ENCODE measurements around the gene RFLNA.

Gene RFLNA

DNA sequence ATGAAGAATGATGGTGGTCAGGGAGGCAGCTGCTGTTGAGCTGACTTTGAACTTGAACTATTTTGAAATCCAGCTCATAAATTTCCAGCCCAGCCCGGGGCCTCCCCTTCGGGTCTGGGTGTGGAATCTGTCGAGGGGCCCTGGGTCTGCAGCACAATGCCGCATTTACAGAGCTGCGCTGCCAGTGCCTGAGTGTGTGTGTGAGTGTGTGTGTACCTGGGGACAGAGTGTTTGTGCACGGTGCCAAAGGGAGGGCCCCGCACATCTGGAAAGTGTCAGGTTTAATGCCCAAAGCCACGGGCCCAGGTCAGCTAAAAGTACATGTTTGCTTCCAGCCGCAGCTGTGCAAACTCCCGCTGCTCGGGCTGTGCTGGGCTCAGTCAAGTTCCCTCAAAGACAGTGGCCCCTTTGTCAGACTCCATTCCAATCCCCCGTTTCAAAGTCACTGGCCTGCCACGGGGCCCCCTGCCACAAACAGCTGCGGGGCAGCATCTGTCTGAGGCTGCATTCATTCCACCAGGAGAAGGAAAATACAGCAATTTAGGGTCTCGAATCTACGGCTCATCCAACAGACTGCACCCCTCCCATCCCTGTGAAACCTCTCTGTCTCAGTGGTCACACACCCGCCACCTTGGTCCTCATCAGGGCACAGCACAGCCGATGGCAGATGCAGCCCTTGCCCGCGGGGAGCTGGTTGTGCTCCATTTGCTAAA lies 16.3 kb upstream of the RFLNA start:
- Mint-ChIP-seq H3K4me1 (peaks cover 38% of the 10 kb centered on the region), H3K36me3 (ENCODE audit: low read depth) (no peaks in the 10 kb centered on the region), H3K4me3 (peak overlapping the region; percentile 7 to 26 (median 18)), H3K27ac (peak overlapping the region; percentile 38 to 67 (median 66)), H3K9me3 (no peaks in the 10 kb centered on the region), H3K27me3 (ENCODE audit: low read depth) (peaks cover 5% of the 10 kb centered on the region)
- TF ChIP-seq, protein P1, sequence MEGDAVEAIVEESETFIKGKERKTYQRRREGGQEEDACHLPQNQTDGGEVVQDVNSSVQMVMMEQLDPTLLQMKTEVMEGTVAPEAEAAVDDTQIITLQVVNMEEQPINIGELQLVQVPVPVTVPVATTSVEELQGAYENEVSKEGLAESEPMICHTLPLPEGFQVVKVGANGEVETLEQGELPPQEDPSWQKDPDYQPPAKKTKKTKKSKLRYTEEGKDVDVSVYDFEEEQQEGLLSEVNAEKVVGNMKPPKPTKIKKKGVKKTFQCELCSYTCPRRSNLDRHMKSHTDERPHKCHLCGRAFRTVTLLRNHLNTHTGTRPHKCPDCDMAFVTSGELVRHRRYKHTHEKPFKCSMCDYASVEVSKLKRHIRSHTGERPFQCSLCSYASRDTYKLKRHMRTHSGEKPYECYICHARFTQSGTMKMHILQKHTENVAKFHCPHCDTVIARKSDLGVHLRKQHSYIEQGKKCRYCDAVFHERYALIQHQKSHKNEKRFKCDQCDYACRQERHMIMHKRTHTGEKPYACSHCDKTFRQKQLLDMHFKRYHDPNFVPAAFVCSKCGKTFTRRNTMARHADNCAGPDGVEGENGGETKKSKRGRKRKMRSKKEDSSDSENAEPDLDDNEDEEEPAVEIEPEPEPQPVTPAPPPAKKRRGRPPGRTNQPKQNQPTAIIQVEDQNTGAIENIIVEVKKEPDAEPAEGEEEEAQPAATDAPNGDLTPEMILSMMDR (IDR thresholded peaks at IDR 0.05; ENCODE audit: unreplicated experiment in 3 of 3): no peak

DNA sequence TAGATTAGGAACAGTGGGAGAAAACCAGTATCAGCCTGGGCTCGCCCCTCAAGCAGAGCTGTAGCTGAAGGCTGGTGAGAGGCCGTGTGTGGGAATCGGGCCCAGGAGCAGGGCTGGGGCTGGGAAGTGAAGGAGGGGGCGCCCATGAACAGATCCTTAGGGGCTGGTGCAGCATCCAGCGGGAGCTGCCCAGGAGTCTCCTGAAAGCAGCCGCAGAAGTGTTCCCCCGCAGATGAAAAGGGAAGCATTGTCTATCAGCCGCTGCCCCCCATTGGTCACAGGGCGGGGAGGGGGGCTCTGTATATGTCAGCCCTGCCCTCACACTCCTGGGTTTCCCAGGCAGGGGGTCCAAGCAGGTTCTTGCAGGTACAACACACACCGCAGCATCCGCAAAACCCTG lies 15.6 kb upstream of the RFLNA start:
- Mint-ChIP-seq H3K36me3 (ENCODE audit: low read depth) (no peaks in the 10 kb centered on the region), H3K27ac (peak overlapping the region; percentile 38 to 66 (median 46)), H3K4me1 (peaks cover 38% of the 10 kb centered on the region), H3K4me3 (no peak overlapping the region), H3K9me3 (peaks cover 2% of the 10 kb centered on the region), H3K27me3 (ENCODE audit: low read depth) (peaks cover 5% of the 10 kb centered on the region)
- TF ChIP-seq, protein P1 (IDR thresholded peaks at IDR 0.05; ENCODE audit: unreplicated experiment in 3 of 3): no peak

DNA sequence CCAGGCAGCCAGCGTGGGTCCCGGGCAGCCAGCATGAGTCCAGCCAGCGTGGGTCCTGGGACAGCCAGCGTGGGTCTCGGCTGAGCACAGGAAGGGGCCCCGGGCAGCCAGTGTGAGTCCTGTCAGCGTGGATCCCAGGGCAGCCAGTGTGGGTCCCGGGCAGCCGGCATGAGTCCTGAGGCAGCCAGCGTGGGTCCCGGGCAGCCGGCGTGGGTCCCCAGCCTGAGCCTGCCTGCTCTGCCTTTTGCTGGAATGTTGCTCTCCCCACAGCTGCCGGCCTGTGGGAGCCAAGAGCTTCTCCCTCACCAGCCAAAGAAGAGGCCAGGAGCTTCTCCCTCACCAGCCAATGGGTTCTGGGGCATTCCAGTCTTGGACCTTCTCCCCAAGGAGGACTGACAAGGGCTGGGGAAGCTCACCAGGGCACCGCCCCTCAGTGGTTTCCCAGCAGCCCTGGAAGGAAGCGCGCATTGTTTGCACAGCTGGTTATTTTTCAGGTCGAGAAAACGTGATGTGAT lies 15.0 kb upstream of the RFLNA start:
- H3K9me3 Mint-ChIP-seq: peaks cover 8% of the 10 kb centered on the region
- H3K4me3 Mint-ChIP-seq: no peak overlapping the region
- no peaks in the 10 kb centered on the region for H3K36me3 Mint-ChIP-seq (ENCODE audit: low read depth)
- TF ChIP-seq, protein P1 (IDR thresholded peaks at IDR 0.05; ENCODE audit: unreplicated experiment in 3 of 3): no peak
- peak overlapping the region in 1 of 3 experiments; percentile 42 for H3K27ac Mint-ChIP-seq
- H3K27me3 Mint-ChIP-seq (ENCODE audit: low read depth): peaks cover 5% of the 10 kb centered on the region
- H3K4me1 Mint-ChIP-seq: peaks cover 38% of the 10 kb centered on the region

DNA sequence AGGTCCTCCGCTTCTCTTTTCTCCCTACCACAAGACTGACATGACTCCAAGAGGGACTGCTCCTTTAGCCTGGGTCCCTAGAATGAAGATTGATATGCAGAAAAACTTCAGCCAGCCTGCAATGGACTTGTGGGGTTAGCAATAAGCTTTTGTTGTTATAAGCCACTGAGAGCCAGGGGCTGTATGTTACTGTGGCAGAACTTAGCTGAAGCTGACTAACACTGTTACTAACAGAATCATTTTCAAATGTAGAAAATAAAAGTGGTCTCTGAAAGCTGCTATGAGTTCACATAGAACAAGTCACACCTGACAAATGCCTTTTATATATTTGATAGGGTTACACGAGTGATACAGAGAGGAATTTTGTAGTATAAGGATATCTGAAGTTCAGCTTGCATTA lies 13.6 kb upstream of the RFLNA start:
- peaks cover 3% of the 10 kb centered on the region for H3K36me3 Mint-ChIP-seq (ENCODE audit: low read depth)
- H3K4me1 Mint-ChIP-seq: peaks cover 35% of the 10 kb centered on the region
- peak overlapping the region in 1 of 3 experiments; percentile 28 for H3K27ac Mint-ChIP-seq
- no peak overlapping the region for H3K4me3 Mint-ChIP-seq
- H3K27me3 Mint-ChIP-seq (ENCODE audit: low read depth): peaks cover 10% of the 10 kb centered on the region
- peaks cover 18% of the 10 kb centered on the region for H3K9me3 Mint-ChIP-seq
- TF ChIP-seq, protein P1 (IDR thresholded peaks at IDR 0.05; ENCODE audit: unreplicated experiment in 3 of 3): no peak

GRCh38 chr12:124282287-124282686 lies 12.6 kb upstream of the RFLNA start:
- Mint-ChIP-seq H3K4me1 (peaks cover 27% of the 10 kb centered on the region), H3K36me3 (ENCODE audit: low read depth) (peaks cover 3% of the 10 kb centered on the region), H3K4me3 (no peak overlapping the region), H3K27ac (no peak overlapping the region), H3K27me3 (ENCODE audit: low read depth) (peaks cover 10% of the 10 kb centered on the region), H3K9me3 (peaks cover 18% of the 10 kb centered on the region)
- TF ChIP-seq, protein P1 (IDR thresholded peaks at IDR 0.05; ENCODE audit: unreplicated experiment in 3 of 3): no peak

DNA sequence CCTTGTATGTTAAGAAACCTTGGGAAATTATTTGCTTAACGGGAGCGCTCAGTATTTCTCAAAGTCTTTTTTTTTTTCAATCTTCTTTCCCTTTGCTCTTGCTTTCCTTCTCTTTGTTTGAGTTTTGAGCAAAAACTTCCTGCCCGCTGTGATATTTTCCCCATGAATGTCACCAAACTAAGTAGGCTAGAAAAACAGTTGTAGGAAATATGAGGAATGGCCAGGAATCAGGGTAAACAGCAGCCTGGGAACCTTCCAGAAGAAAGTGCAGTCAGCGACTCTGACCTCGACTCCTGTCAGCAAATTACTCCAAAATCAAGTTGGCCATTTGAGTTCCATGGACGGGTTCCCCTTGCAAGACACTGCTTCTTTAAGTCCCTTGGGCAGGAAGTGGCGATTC lies 11.6 kb upstream of the RFLNA start:
- H3K4me1 Mint-ChIP-seq: peaks cover 24% of the 10 kb centered on the region
- peaks cover 10% of the 10 kb centered on the region for H3K27me3 Mint-ChIP-seq (ENCODE audit: low read depth)
- no peak overlapping the region for H3K4me3 Mint-ChIP-seq

More for the DNA sequence above, 11.6 kb upstream of the RFLNA start:
- Mint-ChIP-seq H3K27ac (peak overlapping the region in 1 of 3 experiments; percentile 62), H3K9me3 (peaks cover 18% of the 10 kb centered on the region), H3K36me3 (ENCODE audit: low read depth) (peaks cover 3% of the 10 kb centered on the region)
- TF ChIP-seq, protein P1 (IDR thresholded peaks at IDR 0.05; ENCODE audit: unreplicated experiment in 3 of 3): no peak
